T-cell (primary cell): ENCODE data around the gene PPP1R37. TPM values are rescaled to one million over a fixed set of nuclear protein-coding genes. Genes with fewer than 3 reads are reported as not detected.
A peak's percentile ranks its signal among the peaks of the same experiment; 100 is the strongest.

Experiments used
- ATAC-seq, 4 experiments: fragments of 200-7000 bp in 3 of 4; fragments of 150-1000 bp in 1 of 4; cut with Tn5 transposase; replicated peaks in 1 of 4; 1 replicate in 3 of 4; 2 replicates in 1 of 4; pipeline ENCODE4 v1.10.0; 2021; ENCODE audit warnings: moderate library complexity in 3 of 4, mild to moderate bottlenecking in 2 of 4, moderate number of reproducible peaks in 1 of 4
- CTCF ChIA-PET, 2 donors: fragments of 300-600 bp; sonication (Branson Sonifier 250); formaldehyde crosslinking; loops; one replicate each; lab custom pipeline; 2022; ENCODE audit warnings: antibody characterized with exemption in 2 of 2; lab: Charles Lee
- POLR2A ChIA-PET, 2 donors: fragments of 300-600 bp; sonication (Branson Sonifier 250); formaldehyde crosslinking; loops; one replicate each; lab custom pipeline; 2022; ENCODE audit warnings: antibody characterized with exemption in 2 of 2; lab: Charles Lee
- DNase-seq, 35 experiments: peaks; one replicate each; pipeline versions ENCODE4 v3.0.0 to v3.0.0-alpha.2; 2013 to 2023
- H3K27ac ChIP-seq: one replicate; pipeline ENCODE4 v1.5.1; 2013; ENCODE audit warnings: low read length
- H3K27me3 ChIP-seq, 2 experiments: replicated peaks in 1 of 2; 1 replicate in 1 of 2; 2 replicates in 1 of 2; pipeline versions ENCODE4 v1.6.1 to v1.7.0; 2013; ENCODE audit warnings: low read length in 1 of 2, mixed read lengths in 1 of 2; ENCODE audit not compliant: control insufficient read depth in 2 of 2, insufficient read depth in 2 of 2; ENCODE audit errors: extremely low read depth in 1 of 2
- H3K36me3 ChIP-seq, 2 donors: 1 replicate in 1 of 2; 2 replicates in 1 of 2; pipeline versions ENCODE4 v1.6.1 to v1.7.0; 2013; ENCODE audit warnings: low read length in 1 of 2; ENCODE audit not compliant: control insufficient read depth in 2 of 2, insufficient read depth in 1 of 2; ENCODE audit errors: extremely low read depth in 1 of 2
- H3K4me1 ChIP-seq, 2 experiments: 1 replicate in 1 of 2; 2 replicates in 1 of 2; pipeline versions ENCODE4 v1.6.1 to v1.7.0; 2013; ENCODE audit warnings: low read length in 2 of 2, mixed read lengths in 1 of 2; ENCODE audit not compliant: insufficient read depth in 2 of 2, control insufficient read depth in 1 of 2; ENCODE audit errors: extremely low read depth in 1 of 2
- H3K4me3 ChIP-seq, 2 donors: 1 replicate in 1 of 2; 2 replicates in 1 of 2; pipeline versions ENCODE4 v1.5.1 to v1.7.0; 2013; ENCODE audit warnings: mild to moderate bottlenecking in 2 of 2, low read length in 1 of 2, moderate library complexity in 1 of 2; ENCODE audit not compliant: control insufficient read depth in 1 of 2; ENCODE audit errors: extremely low read depth in 1 of 2
- H3K9me3 ChIP-seq: 2 replicates; pipeline ENCODE4 v1.7.0; 2013
- H3K27ac Mint-ChIP-seq, 2 donors: one replicate each; pipeline ENCODE4 v1.8.0; 2020 to 2021; ENCODE audit warnings: mild to moderate bottlenecking in 2 of 2, mixed read lengths in 2 of 2
- H3K27me3 Mint-ChIP-seq, 2 donors: one replicate each; pipeline ENCODE4 v1.8.0; 2021 to 2022; ENCODE audit warnings: mixed read lengths in 2 of 2
- H3K36me3 Mint-ChIP-seq: one replicate; pipeline ENCODE4 v1.8.0; 2021; ENCODE audit warnings: mixed read lengths
- H3K4me1 Mint-ChIP-seq, 3 donors: one replicate each; pipeline ENCODE4 v1.8.0; 2020 to 2022; ENCODE audit warnings: mixed read lengths in 3 of 3, mild to moderate bottlenecking in 1 of 3
- H3K4me3 Mint-ChIP-seq, 3 donors: one replicate each; pipeline ENCODE4 v1.8.0; 2020 to 2022; ENCODE audit warnings: mild to moderate bottlenecking in 3 of 3, mixed read lengths in 3 of 3, moderate library complexity in 3 of 3
- H3K9me3 Mint-ChIP-seq, 3 donors: one replicate each; pipeline ENCODE4 v1.8.0; 2020 to 2022; ENCODE audit warnings: mixed read lengths in 3 of 3
- WGBS: methylation state at CpG from one replicate; pipeline ENCODE4 v1.1.5; 2013; ENCODE audit warnings: missing lambda C conversion rate; ENCODE audit not compliant: insufficient coverage; 5-methylcytosine and 5-hydroxymethylcytosine counted together
- total RNA-seq, 35 experiments: library from RNA in 6 of 35; stranded (reverse) in 6 of 35; fragments of 120-200 nt in 1 of 35; gene quantifications; one replicate each; pipeline versions ENCODE4 v1.2.1 to v1.2.4 and lab custom pipeline; 2013 to 2026

PPP1R37 gene
- total RNA-seq, 5 donors from 2014 or later (not counting 1 experiment from before 2014, with no cell fraction given), result 17.2 to 35.2 (median 30.4) TPM

DNA sequence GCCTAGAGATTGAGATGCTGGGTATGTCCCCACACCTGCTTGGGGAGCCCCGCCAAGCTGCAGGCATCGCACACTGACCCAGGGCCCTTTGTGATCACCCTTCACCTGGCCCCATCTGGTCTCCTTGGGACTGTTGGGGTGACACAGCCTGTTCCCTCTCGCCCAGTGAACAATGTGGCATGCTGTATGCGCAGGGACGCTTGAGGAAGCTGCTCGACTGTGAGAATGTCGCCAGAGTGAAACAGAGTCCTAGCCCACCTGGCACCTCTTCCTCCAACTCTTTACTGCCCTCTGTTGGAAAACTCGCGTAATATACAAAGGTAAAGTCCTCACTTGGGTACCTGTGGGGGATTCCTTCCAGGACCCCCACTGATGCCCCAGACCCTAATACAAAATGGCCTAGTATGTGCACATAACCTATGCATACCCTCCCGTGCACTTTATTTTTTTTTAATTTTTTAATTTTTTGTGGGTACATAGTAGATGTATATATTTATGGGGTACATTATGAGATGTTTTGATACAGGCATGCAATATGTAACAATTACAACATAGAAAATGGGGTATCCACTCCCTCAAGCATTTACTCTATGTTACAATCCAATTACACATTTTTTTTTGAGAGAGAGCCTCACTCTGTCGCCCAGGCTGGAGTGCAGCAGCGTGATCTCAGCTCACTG lies 94.6 kb downstream of the PPP1R37 start:
- H3K4me3 Mint-ChIP-seq, result no peak overlapping the region
- ChIA-PET CTCF (interaction anchor here in 1 of 2 donors (0.6 to 1.2 kb wide), 2 partner anchors 68 to 151 kb away, joined by 4 read pairs; no protein-coding TSS in a partner anchor), POLR2A (no interaction called here)
- Histone ChIP-seq H3K36me3 (no peaks in the 10 kb centered on the region), H3K27ac (no peak overlapping the region), H3K9me3 (no peaks in the 10 kb centered on the region), H3K4me1 (peaks cover 0 to 5% of the 10 kb centered on the region in 2 experiments), H3K4me3 (no peak overlapping the region), H3K27me3 (no peaks in the 10 kb centered on the region)
- DNase-seq, result peak in 19 of 35 experiments; percentile 11 to 69 (median 18)
- peaks cover 11 to 19% (median 15%) of the 10 kb centered on the region in 3 donors for H3K4me1 Mint-ChIP-seq
- peak; percentile 78 to 87 (median 82) for ATAC-seq
- no peaks in the 10 kb centered on the region for H3K27me3 Mint-ChIP-seq
- no peak overlapping the region for H3K27ac Mint-ChIP-seq
- 34% methylated on average over 6 of the region's 12 CpGs for WGBS
- peaks cover 9% of the 10 kb centered on the region for H3K36me3 Mint-ChIP-seq
- no peaks in the 10 kb centered on the region for H3K9me3 Mint-ChIP-seq

DNA sequence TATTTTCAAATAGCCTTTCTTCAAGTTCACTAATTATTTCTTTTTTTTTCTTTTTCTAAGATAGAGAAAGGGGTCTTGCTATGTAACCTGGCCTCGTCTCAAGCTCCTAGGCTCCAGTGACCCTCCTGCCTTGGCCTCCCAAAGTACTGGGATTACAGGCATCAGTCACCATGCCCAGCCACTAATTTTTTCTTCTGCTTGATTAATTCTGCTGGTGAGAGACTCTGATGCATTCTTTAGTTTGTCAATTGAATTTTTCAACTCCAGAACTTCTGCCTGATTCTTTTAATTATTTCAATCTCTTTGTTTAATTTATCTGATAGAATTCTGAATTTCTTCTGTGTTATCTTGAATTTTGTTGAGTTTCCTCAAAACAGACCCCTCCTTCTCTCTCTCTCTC lies 97.0 kb downstream of the PPP1R37 start:
- ATAC-seq, result no peak
- Mint-ChIP-seq H3K9me3 (no peaks in the 10 kb centered on the region), H3K27me3 (no peaks in the 10 kb centered on the region), H3K27ac (no peak overlapping the region), H3K4me1 (peaks cover 4 to 10% (median 8%) of the 10 kb centered on the region in 3 donors), H3K36me3 (peaks cover 14% of the 10 kb centered on the region), H3K4me3 (no peak overlapping the region)
- no peaks in the 10 kb centered on the region for H3K36me3 ChIP-seq
- POLR2A ChIA-PET, result no interaction called here
- H3K27ac ChIP-seq, result no peak overlapping the region
- no peaks in the 10 kb centered on the region for H3K9me3 ChIP-seq
- DNase-seq, result no peak
- no peak overlapping the region for H3K4me3 ChIP-seq
- peaks cover 0 to 5% of the 10 kb centered on the region in 2 experiments for H3K4me1 ChIP-seq
- H3K27me3 ChIP-seq, result no peaks in the 10 kb centered on the region
- no CpG with 5 or more reads among the region's 1 CpG for WGBS
- CTCF ChIA-PET, result interaction anchor here in 1 of 2 donors (1.0 kb wide), 1 partner anchor 86 kb away, joined by 3 read pairs; no protein-coding TSS in a partner anchor

DNA sequence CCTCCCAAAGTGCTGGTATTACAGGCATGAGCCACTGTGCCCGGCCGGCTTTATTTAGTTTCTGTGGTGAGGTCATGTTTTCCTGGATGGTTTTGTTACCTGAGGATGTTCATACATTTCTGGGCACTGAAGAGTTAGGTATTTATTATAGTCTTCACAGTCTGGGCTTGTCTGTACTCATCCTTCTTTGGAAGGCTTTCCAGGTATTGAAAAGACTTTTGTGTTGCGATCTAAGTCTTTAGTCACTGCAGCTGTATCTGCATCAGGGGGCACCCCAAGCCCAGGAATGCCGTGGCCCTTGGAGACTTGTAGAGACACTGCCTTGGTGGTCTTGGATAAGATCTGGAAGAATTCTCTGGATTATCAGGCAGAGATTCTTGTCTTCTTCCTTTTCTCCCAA lies 98.4 kb downstream of the PPP1R37 start:
- 94% methylated on average over 2 of the region's 4 CpGs for WGBS
- Histone ChIP-seq H3K9me3 (no peaks in the 10 kb centered on the region), H3K36me3 (no peaks in the 10 kb centered on the region), H3K4me3 (no peak overlapping the region), H3K4me1 (peaks cover 0 to 5% of the 10 kb centered on the region in 2 experiments), H3K27me3 (no peaks in the 10 kb centered on the region), H3K27ac (no peak overlapping the region)
- Mint-ChIP-seq H3K4me3 (no peak overlapping the region), H3K4me1 (peaks cover 1 to 10% (median 7%) of the 10 kb centered on the region in 3 donors), H3K36me3 (peaks cover 14% of the 10 kb centered on the region), H3K27ac (no peak overlapping the region), H3K27me3 (no peaks in the 10 kb centered on the region), H3K9me3 (no peaks in the 10 kb centered on the region)
- POLR2A ChIA-PET, result no interaction called here
- DNase-seq (no peak), ATAC-seq (no peak)
- CTCF ChIA-PET, result no interaction called here

DNA sequence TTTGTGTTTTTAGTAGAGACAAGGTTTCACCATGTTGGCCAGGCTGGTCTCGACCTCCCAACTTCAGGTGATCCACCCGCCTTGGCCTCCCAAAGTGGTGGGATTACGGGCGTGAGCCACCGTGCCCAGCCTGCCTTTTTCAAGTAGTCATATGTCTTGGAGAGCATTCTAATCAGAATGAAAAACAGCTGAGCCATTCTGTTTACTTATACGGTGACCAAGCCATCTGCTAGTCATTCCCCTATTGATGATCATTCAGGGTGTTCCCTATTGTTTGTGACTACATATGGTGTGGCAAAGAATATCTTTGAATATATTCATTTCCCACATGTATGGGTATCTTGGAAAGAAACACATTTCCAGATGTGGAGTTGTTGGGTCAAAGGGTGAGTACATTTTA lies 102.8 kb downstream of the PPP1R37 start:
- CTCF ChIA-PET, result no interaction called here
- 97% methylated on average over 4 of the region's 6 CpGs for WGBS
- Histone ChIP-seq H3K9me3 (no peaks in the 10 kb centered on the region), H3K4me1 (no peaks in the 10 kb centered on the region), H3K36me3 (no peaks in the 10 kb centered on the region), H3K4me3 (no peak overlapping the region), H3K27ac (no peak overlapping the region), H3K27me3 (peaks cover 0 to 6% of the 10 kb centered on the region in 2 experiments)
- peaks cover 0 to 3% of the 10 kb centered on the region in 2 donors for H3K27me3 Mint-ChIP-seq
- POLR2A ChIA-PET, result no interaction called here
- no peak overlapping the region for H3K4me3 Mint-ChIP-seq
- H3K36me3 Mint-ChIP-seq, result peaks cover 11% of the 10 kb centered on the region
- ATAC-seq, result no peak
- no peaks in the 10 kb centered on the region for H3K4me1 Mint-ChIP-seq
- no peak for DNase-seq
- no peaks in the 10 kb centered on the region for H3K9me3 Mint-ChIP-seq
- H3K27ac Mint-ChIP-seq, result no peak overlapping the region

Other genes with a start within 250 kb of the PPP1R37 start
- 1 to 10 TPM in 4 of 5 donors, under 1 TPM in 1; 0.30 to 1.8 (median 1.4) TPM for gene NECTIN2, start 246.9 kb upstream of the PPP1R37 start, total RNA-seq
- 10 to 100 TPM; 32.1 to 47.5 (median 41.5) TPM for gene TOMM40, start 201.9 kb upstream of the PPP1R37 start, total RNA-seq
- gene APOE, start 187.4 kb upstream of the PPP1R37 start, total RNA-seq, result 1 to 10 TPM; 2.0 to 9.5 (median 6.8) TPM
- 1 to 10 TPM in 3 of 5 donors, not detected in 2; 2.8 to 8.5 (median 3.9) TPM for gene APOC1, start 178.6 kb upstream of the PPP1R37 start, total RNA-seq
- gene APOC4, start 150.9 kb upstream of the PPP1R37 start, total RNA-seq, result not detected
- under 1 TPM in 2 of 5 donors, not detected in 3; 0.66 to 0.96 TPM for gene APOC2, start 147.1 kb upstream of the PPP1R37 start, total RNA-seq
- gene CLPTM1, start 137.8 kb upstream of the PPP1R37 start, total RNA-seq, result 100 to 1,000 TPM in 1 of 5 donors, 10 to 100 TPM in 4; 64.0 to 103 (median 87.6) TPM
- 10 to 100 TPM; 29.4 to 65.5 (median 40.4) TPM for gene RELB, start 91.7 kb upstream of the PPP1R37 start, total RNA-seq
- gene CLASRP, start 54.1 kb upstream of the PPP1R37 start, total RNA-seq, result 100 to 1,000 TPM; 141 to 153 (median 149) TPM
- gene ZNF296, start 16.7 kb upstream of the PPP1R37 start, total RNA-seq, result 1 to 10 TPM; 1.4 to 4.3 (median 3.5) TPM
- gene GEMIN7, start 13.9 kb upstream of the PPP1R37 start, total RNA-seq, result 10 to 100 TPM in 4 of 5 donors, 1 to 10 TPM in 1; 4.0 to 23.1 (median 22.7) TPM
- 1 to 10 TPM in 4 of 5 donors, under 1 TPM in 1; 0.95 to 1.3 (median 1.2) TPM for gene NKPD1, start 67.8 kb downstream of the PPP1R37 start, total RNA-seq
- gene TRAPPC6A, start 85.1 kb downstream of the PPP1R37 start, total RNA-seq, result 10 to 100 TPM; 53.9 to 92.4 (median 73.7) TPM
- gene BLOC1S3, start 85.6 kb downstream of the PPP1R37 start, total RNA-seq, result 10 to 100 TPM; 14.9 to 36.2 (median 32.8) TPM
- not detected for gene EXOC3L2, start 152.2 kb downstream of the PPP1R37 start, total RNA-seq
- gene MARK4, start 158.1 kb downstream of the PPP1R37 start, total RNA-seq, result 10 to 100 TPM; 28.0 to 34.8 (median 29.9) TPM
- not detected for gene CKM, start 229.7 kb downstream of the PPP1R37 start, total RNA-seq
- gene KLC3, start 247.6 kb downstream of the PPP1R37 start, total RNA-seq, result under 1 TPM in 1 of 5 donors, not detected in 4; 0.35 TPM